Keratinocyte (primary cell): ENCODE results near the gene RASD2. TPM values are rescaled to one million over a fixed set of nuclear protein-coding genes. Genes with fewer than 3 reads are reported as not detected.

Experiments used
- DNase-seq: peaks from one replicate; pipeline ENCODE4 v3.0.0-alpha.2; 2011; ENCODE audit warnings: low read depth, missing footprints, low spot score
- FAIRE-seq: peaks from 2 replicates; lab custom pipeline; 2011; peaks lifted over from hg19 to GRCh38; lab: Jason Lieb, UNC
- H2AFZ ChIP-seq: 2 replicates; pipeline ENCODE4 v1.6.0; 2012; ENCODE audit warnings: low read length, control low read depth, inconsistent platforms; ENCODE audit not compliant: control insufficient read depth
- H3K27ac ChIP-seq: 2 replicates; pipeline ENCODE4 v1.5.1; 2011; ENCODE audit warnings: low read length; ENCODE audit not compliant: control insufficient read depth, insufficient read depth
- H3K27me3 ChIP-seq: 3 replicates; pipeline ENCODE4 v1.6.0; 2011; ENCODE audit warnings: low read length; ENCODE audit not compliant: control insufficient read depth, insufficient read depth; ENCODE audit errors: extremely low read depth
- H3K36me3 ChIP-seq, 2 experiments: 2 replicates in 1 of 2; 3 replicates in 1 of 2; pipeline ENCODE4 v1.5.1; 2011; ENCODE audit warnings: low read length in 2 of 2, mild to moderate bottlenecking in 1 of 2; ENCODE audit not compliant: control insufficient read depth in 2 of 2, insufficient read depth in 2 of 2; ENCODE audit errors: extremely low read depth in 1 of 2
- H3K4me1 ChIP-seq: 3 replicates; pipeline ENCODE4 v1.5.1; 2011; ENCODE audit warnings: low read length; ENCODE audit not compliant: control insufficient read depth, insufficient read depth; ENCODE audit errors: extremely low read depth
- H3K4me2 ChIP-seq: 3 replicates; pipeline ENCODE4 v1.6.0; 2011; ENCODE audit warnings: low read depth, low read length; ENCODE audit not compliant: control insufficient read depth, insufficient read depth; ENCODE audit errors: extremely low read depth
- H3K4me3 ChIP-seq, 3 experiments: fragments of 200-600 bp in 1 of 3; sonication (generic) in 1 of 3; 2 replicates in 2 of 3; 3 replicates in 1 of 3; pipeline ENCODE4 v1.5.1; 2011 to 2016; ENCODE audit warnings: low read length in 3 of 3, mild to moderate bottlenecking in 3 of 3, control low read depth in 2 of 3, inconsistent platforms in 1 of 3, low read depth in 1 of 3, mixed read lengths in 1 of 3, mixed run types in 1 of 3, moderate library complexity in 1 of 3; ENCODE audit not compliant: control insufficient read depth in 2 of 3, insufficient read depth in 2 of 3; ENCODE audit errors: extremely low read depth in 1 of 3
- H3K79me2 ChIP-seq: 2 replicates; pipeline ENCODE4 v1.6.0; 2012; ENCODE audit warnings: low read length; ENCODE audit not compliant: control insufficient read depth, insufficient read depth
- H3K9ac ChIP-seq: 3 replicates; pipeline ENCODE4 v1.6.0; 2011; ENCODE audit warnings: low read length; ENCODE audit not compliant: control insufficient read depth, insufficient read depth; ENCODE audit errors: extremely low read depth
- H3K9me1 ChIP-seq: 3 replicates; pipeline ENCODE4 v1.6.0; 2011; ENCODE audit warnings: low read length; ENCODE audit not compliant: control insufficient read depth, insufficient read depth; ENCODE audit errors: extremely low read depth
- H3K9me3 ChIP-seq: 2 replicates; pipeline ENCODE4 v1.5.1; 2012; ENCODE audit warnings: low read depth, low read length; ENCODE audit not compliant: control insufficient read depth
- H4K20me1 ChIP-seq: 3 replicates; pipeline ENCODE4 v1.6.0; 2011; ENCODE audit warnings: low read length; ENCODE audit not compliant: control insufficient read depth, insufficient read depth; ENCODE audit errors: extremely low read depth
- CTCF ChIP-seq, 3 experiments: IDR thresholded peaks in 1 of 3; conservative IDR thresholded peaks in 1 of 3; optimal IDR thresholded peaks in 1 of 3; 2 replicates in 2 of 3; 3 replicates in 1 of 3; pipeline versions ENCODE3 to v1.5.1; 2011; ENCODE audit warnings: low read length in 3 of 3, mild to moderate bottlenecking in 3 of 3, moderate library complexity in 2 of 3, control low read depth in 1 of 3, inconsistent platforms in 1 of 3; ENCODE audit not compliant: insufficient read depth in 2 of 3; ENCODE audit errors: extremely low read depth in 1 of 3
- EZH2 ChIP-seq: IDR thresholded peaks from one replicate; pipeline ENCODE4 v1.6.1; 2012; ENCODE audit warnings: inconsistent platforms, mild to moderate bottlenecking, low read length, moderate library complexity
- dilution Hi-C: fragments of 300-500 bp; cut with MboI; formaldehyde crosslinking; loops from one replicate; pipeline ENCODE4 v1.7.0; 2020; ENCODE audit warnings: low sequenced_read_pairs; ENCODE audit not compliant: extremely low pct_ligation_motif_present
- polyA plus RNA-seq, 5 experiments: library from polyadenylated mRNA; depleted of rRNA in 3 of 5; stranded (reverse) in 3 of 5; stranded (forward) in 1 of 5; unstranded in 1 of 5; fragments of >200 nt; gene quantifications; 1 replicate in 1 of 5; 2 replicates in 3 of 5; 3 replicates in 1 of 5; pipeline versions ENCODE4 v1.2.1 to v1.2.3, GENCODE V29; 2011 to 2012; ENCODE audit warnings: missing spikeins in 2 of 5, low read depth in 1 of 5, low replicate concordance in 1 of 5

The RASD2 gene
- polyA plus RNA-seq, 1 donor (not counting 4 experiments of a cell fraction or from before 2014, with no cell fraction given) = 0.03 TPM

DNA sequence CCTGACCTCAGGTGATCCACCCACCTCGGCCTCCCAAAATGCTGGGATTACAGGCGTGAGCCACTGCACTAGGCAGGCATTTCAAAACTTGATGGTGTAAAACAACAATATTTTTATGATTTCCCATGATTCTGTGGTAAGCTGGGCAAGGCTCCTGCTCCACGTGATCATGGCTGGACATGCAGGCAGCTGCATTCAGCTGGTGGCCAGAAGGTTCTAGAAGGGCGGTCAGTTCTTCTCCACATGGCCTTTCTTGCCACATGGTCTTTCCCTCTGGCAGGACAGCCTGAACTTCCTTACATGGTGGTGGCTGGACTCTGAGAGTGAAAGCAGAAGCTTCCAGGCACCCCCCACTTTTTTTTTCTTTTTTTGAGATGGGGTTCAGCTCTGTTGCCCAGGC lies 9.9 kb upstream of the RASD2 start:
- Histone ChIP-seq H3K36me3 (no peaks in the 10 kb centered on the region), H3K9me1 (no peaks in the 10 kb centered on the region), H3K9me3 (no peaks in the 10 kb centered on the region), H3K4me2 (no peak overlapping the region), H3K4me3 (no peak overlapping the region), H3K4me1 (no peaks in the 10 kb centered on the region), H3K79me2 (no peaks in the 10 kb centered on the region), H3K9ac (no peak overlapping the region), H2AFZ (no peak overlapping the region), H3K27me3 (no peaks in the 10 kb centered on the region), H3K27ac (no peak overlapping the region), H4K20me1 (no peaks in the 10 kb centered on the region)
- DNase-seq (no peak), FAIRE-seq (no peak)
- dilution Hi-C loops = no loop called here
- TF ChIP-seq CTCF (optimal IDR thresholded peaks at IDR 0.05 in 1 of 3, IDR thresholded peaks at IDR 0.05 in 1 of 3, conservative IDR thresholded peaks at IDR 0.05 in 1 of 3; ENCODE audit: extremely low read depth in 1 of 3, insufficient read depth in 2 of 3, low read length in 3 of 3) (no peak), EZH2 (no peak)

GRCh38 chr22:35531202-35531601 lies 9.4 kb upstream of the RASD2 start:
- H3K9me3 ChIP-seq = no peaks in the 10 kb centered on the region
- no peaks in the 10 kb centered on the region for H3K27me3 ChIP-seq
- H3K36me3 ChIP-seq = no peaks in the 10 kb centered on the region
- no peak for DNase-seq
- no peak overlapping the region for H3K27ac ChIP-seq
- TF ChIP-seq EZH2 = no peak
- TF ChIP-seq CTCF (optimal IDR thresholded peaks at IDR 0.05 in 1 of 3, IDR thresholded peaks at IDR 0.05 in 1 of 3, conservative IDR thresholded peaks at IDR 0.05 in 1 of 3; ENCODE audit: extremely low read depth in 1 of 3, insufficient read depth in 2 of 3, low read length in 3 of 3) = no peak
- no peaks in the 10 kb centered on the region for H4K20me1 ChIP-seq
- H3K4me2 ChIP-seq = no peak overlapping the region
- no peak for FAIRE-seq
- dilution Hi-C loops = no loop called here
- no peak overlapping the region for H2AFZ ChIP-seq
- H3K9me1 ChIP-seq = no peaks in the 10 kb centered on the region
- H3K79me2 ChIP-seq = no peaks in the 10 kb centered on the region
- no peaks in the 10 kb centered on the region for H3K4me1 ChIP-seq
- no peak overlapping the region for H3K9ac ChIP-seq
- no peak overlapping the region for H3K4me3 ChIP-seq
